ENCODE data around the gene AKAP13.

DNA sequence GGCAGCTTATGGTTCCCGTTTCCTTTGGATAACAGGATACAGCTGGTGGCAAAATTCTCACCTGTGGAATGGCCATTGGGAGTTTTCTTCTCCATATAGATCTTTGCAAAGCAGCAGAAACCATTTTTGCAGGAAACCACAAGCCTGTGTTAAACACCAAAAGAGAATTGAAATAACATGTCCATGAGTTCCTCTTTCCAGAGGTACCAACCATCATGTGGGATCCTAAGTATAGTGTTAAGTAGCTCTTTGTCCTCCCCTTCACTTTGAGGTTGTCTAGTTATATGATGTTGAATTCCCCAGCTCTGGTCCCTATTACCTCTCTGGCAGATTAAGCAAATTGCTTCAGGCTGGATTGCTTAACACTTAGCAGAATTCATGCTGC lies 94.9 kb downstream of the AKAP13 start:
- TF ChIP-seq, protein P1, sequence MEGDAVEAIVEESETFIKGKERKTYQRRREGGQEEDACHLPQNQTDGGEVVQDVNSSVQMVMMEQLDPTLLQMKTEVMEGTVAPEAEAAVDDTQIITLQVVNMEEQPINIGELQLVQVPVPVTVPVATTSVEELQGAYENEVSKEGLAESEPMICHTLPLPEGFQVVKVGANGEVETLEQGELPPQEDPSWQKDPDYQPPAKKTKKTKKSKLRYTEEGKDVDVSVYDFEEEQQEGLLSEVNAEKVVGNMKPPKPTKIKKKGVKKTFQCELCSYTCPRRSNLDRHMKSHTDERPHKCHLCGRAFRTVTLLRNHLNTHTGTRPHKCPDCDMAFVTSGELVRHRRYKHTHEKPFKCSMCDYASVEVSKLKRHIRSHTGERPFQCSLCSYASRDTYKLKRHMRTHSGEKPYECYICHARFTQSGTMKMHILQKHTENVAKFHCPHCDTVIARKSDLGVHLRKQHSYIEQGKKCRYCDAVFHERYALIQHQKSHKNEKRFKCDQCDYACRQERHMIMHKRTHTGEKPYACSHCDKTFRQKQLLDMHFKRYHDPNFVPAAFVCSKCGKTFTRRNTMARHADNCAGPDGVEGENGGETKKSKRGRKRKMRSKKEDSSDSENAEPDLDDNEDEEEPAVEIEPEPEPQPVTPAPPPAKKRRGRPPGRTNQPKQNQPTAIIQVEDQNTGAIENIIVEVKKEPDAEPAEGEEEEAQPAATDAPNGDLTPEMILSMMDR (IDR thresholded peaks at IDR 0.05) = no peak
- TF ChIP-seq EP300 (IDR thresholded peaks at IDR 0.05) = no peak
- no peak for TF ChIP-seq POLR2A (IDR thresholded peaks at IDR 0.05)
- no peak for TF ChIP-seq POLR2AphosphoS5 (IDR thresholded peaks at IDR 0.05)
